ENCODE measurements around the gene CRYGS. TPM values are rescaled to one million over a fixed set of nuclear protein-coding genes. Genes with fewer than 3 reads are reported as not detected.

The CRYGS gene
- total and polyA plus RNA-seq, 9 of the 15 experiments (the other 6 are each of a cell fraction or from before 2014, with no cell fraction given): 1.5 to 3.8 (median 2.0) TPM

GRCh38 chr3:186536883-186537844, 7.0 kb downstream of the CRYGS start (continued):
- TF ChIP-seq ZHX1 (conservative IDR thresholded peaks at IDR 0.05; ENCODE audit: low read length): no peak
- TF ChIP-seq, protein P1, sequence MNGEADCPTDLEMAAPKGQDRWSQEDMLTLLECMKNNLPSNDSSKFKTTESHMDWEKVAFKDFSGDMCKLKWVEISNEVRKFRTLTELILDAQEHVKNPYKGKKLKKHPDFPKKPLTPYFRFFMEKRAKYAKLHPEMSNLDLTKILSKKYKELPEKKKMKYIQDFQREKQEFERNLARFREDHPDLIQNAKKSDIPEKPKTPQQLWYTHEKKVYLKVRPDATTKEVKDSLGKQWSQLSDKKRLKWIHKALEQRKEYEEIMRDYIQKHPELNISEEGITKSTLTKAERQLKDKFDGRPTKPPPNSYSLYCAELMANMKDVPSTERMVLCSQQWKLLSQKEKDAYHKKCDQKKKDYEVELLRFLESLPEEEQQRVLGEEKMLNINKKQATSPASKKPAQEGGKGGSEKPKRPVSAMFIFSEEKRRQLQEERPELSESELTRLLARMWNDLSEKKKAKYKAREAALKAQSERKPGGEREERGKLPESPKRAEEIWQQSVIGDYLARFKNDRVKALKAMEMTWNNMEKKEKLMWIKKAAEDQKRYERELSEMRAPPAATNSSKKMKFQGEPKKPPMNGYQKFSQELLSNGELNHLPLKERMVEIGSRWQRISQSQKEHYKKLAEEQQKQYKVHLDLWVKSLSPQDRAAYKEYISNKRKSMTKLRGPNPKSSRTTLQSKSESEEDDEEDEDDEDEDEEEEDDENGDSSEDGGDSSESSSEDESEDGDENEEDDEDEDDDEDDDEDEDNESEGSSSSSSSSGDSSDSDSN (IDR thresholded peaks at IDR 0.05; ENCODE audit: borderline replicate concordance in 1 of 2, low read depth in 2 of 2, low read length in 2 of 2): no peak
- TF ChIP-seq ZNF140 (CRISPR knock-in tag; IDR thresholded peaks at IDR 0.05): no peak
- TF ChIP-seq MAFK (IDR thresholded peaks at IDR 0.05; ENCODE audit: low read length): no peak
- TF ChIP-seq JUND (IDR thresholded peaks at IDR 0.05; ENCODE audit: borderline replicate concordance, low read depth, low read length): peak; percentile 32; the same call in 1 of the 2 replicates
- TF ChIP-seq JUND (tag; IDR thresholded peaks at IDR 0.05; ENCODE audit: borderline replicate concordance, low read depth, low read length): peak; percentile 36; the same call in 1 of the 3 replicates
- no peak for TF ChIP-seq FOXK1 (CRISPR knock-in tag; IDR thresholded peaks at IDR 0.05; ENCODE audit: borderline replicate concordance)
